Cardiac septum (tissue), 1 donor: ENCODE measurements around the gene PRPS1. TPM values are rescaled to one million over a fixed set of nuclear protein-coding genes. Genes with fewer than 3 reads are reported as not detected.
"Not testable (repeated sequence)": the region's sequence is repeated elsewhere in the genome, so short reads cannot be mapped to it uniquely, and the experiment has no call there.

Source experiments
- DNase-seq: peaks from one replicate; pipeline ENCODE4 v3.0.0-alpha.2; 2020; ENCODE audit warnings: low spot score
- intact Hi-C: fragments of 100-400 bp; cut with DNase I; formaldehyde crosslinking; loops from one replicate; pipeline ENCODE4 v1.14.0; 2022
- total RNA-seq: library from RNA; stranded (reverse); fragmentation: NEBNext Ultra II Directional; extraction: Animal tissue kit (Norgen Biotek cat#: 25700); gene quantifications from one replicate; pipeline ENCODE4 v1.2.1, GENCODE V29; 2021
- donor health status: DM: no; HTN: no; CAD: no.

Gene PRPS1
- total RNA-seq, 1 donor from 2014 or later, result 22.7 TPM

- intact Hi-C loops, result no loop called here
- DNase-seq, result no peak
Measured at GRCh38 chrX:107628662-107629539, 591 bp downstream of the PRPS1 start.

GRCh38 chrX:107629540-107629909 is 1.2 kb downstream of the PRPS1 start:
- no peak for DNase-seq
- intact Hi-C loops, result no loop called here

- DNase-seq, result no peak
- intact Hi-C loops, result no loop called here
Measured at GRCh38 chrX:107630031-107630689, 1.9 kb downstream of the PRPS1 start.

GRCh38 chrX:107632346-107632745 is 4.0 kb downstream of the PRPS1 start:
- intact Hi-C loops, result no loop called here
- DNase-seq, result no peak

GRCh38 chrX:107646735-107647134 is 18.4 kb downstream of the PRPS1 start:
- no peak for DNase-seq

GRCh38 chrX:107648332-107648731 is 20.0 kb downstream of the PRPS1 start:
- intact Hi-C loops, result no loop called here
- no peak for DNase-seq

More at GRCh38 chrX:107646735-107647134, 18.4 kb downstream of the PRPS1 start:
- intact Hi-C loops, result no loop called here

- intact Hi-C loops, result no loop called here
- DNase-seq, result no peak
Measured at GRCh38 chrX:107654566-107654871, 26.2 kb downstream of the PRPS1 start.

- intact Hi-C loops, result no loop called here
- DNase-seq, result no peak
Measured at GRCh38 chrX:107654872-107655761, 26.8 kb downstream of the PRPS1 start.

GRCh38 chrX:107656978-107657377 is 28.7 kb downstream of the PRPS1 start:
- no peak for DNase-seq
- intact Hi-C loops, result no loop called here

GRCh38 chrX:107658660-107659059 is 30.4 kb downstream of the PRPS1 start:
- intact Hi-C loops, result no loop called here
- DNase-seq, result no peak

- intact Hi-C loops, result no loop called here
- no peak for DNase-seq
Measured at GRCh38 chrX:107659286-107659685, 31.0 kb downstream of the PRPS1 start.

GRCh38 chrX:107659768-107660167 is 31.5 kb downstream of the PRPS1 start:
- DNase-seq, result no peak
- intact Hi-C loops, result loop anchor here (2.0 kb wide), 1 partner anchor 117 kb away; the partner anchor contains the start of gene NCBP2L

- intact Hi-C loops, result no loop called here
- DNase-seq, result no peak
Measured at GRCh38 chrX:107662145-107662544, 33.8 kb downstream of the PRPS1 start.

GRCh38 chrX:107662824-107663223 is 34.5 kb downstream of the PRPS1 start:
- DNase-seq, result no peak
- intact Hi-C loops, result no loop called here

- no peak for DNase-seq
- intact Hi-C loops, result no loop called here
Measured at GRCh38 chrX:107666931-107667330, 38.6 kb downstream of the PRPS1 start.

GRCh38 chrX:107667426-107667825 is 39.1 kb downstream of the PRPS1 start:
- intact Hi-C loops, result no loop called here
- no peak for DNase-seq

- intact Hi-C loops, DNase-seq: not testable (repeated sequence)
Measured at GRCh38 chrX:107668710-107669109, 40.4 kb downstream of the PRPS1 start.

GRCh38 chrX:107669261-107669660 is 41.0 kb downstream of the PRPS1 start:
- intact Hi-C loops, result no loop called here
- no peak for DNase-seq

GRCh38 chrX:107669885-107670628 is 41.7 kb downstream of the PRPS1 start:
- intact Hi-C loops, result no loop called here
- DNase-seq, result no peak
